HUDEP-2 (cell line): ENCODE measurements around the gene HTRA1.
A peak's percentile ranks its signal among the peaks of the same experiment; 100 is the strongest.

Experiments used
- DNase-seq, 76 experiments: peaks; one replicate each; lab custom pipeline; 2025; ENCODE audit not compliant: unreplicated experiment in 76 of 76; lab: John Stamatoyannopoulos, UW

The HTRA1 gene

DNA sequence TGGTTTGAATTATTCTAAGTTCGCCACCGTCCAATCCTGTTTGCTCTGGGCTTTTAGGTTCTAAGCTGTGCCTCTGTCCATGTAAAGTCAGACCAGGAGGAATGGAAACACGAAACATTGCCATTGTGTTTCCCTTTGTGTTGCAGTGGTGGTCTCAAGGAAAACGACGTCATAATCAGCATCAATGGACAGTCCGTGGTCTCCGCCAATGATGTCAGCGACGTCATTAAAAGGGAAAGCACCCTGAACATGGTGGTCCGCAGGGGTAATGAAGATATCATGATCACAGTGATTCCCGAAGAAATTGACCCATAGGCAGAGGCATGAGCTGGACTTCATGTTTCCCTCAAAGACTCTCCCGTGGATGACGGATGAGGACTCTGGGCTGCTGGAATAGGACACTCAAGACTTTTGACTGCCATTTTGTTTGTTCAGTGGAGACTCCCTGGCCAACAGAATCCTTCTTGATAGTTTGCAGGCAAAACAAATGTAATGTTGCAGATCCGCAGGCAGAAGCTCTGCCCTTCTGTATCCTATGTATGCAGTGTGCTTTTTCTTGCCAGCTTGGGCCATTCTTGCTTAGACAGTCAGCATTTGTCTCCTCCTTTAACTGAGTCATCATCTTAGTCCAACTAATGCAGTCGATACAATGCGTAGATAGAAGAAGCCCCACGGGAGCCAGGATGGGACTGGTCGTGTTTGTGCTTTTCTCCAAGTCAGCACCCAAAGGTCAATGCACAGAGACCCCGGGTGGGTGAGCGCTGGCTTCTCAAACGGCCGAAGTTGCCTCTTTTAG, 52.9 kb downstream of the HTRA1 start:
- DNase-seq = no peak

DNA sequence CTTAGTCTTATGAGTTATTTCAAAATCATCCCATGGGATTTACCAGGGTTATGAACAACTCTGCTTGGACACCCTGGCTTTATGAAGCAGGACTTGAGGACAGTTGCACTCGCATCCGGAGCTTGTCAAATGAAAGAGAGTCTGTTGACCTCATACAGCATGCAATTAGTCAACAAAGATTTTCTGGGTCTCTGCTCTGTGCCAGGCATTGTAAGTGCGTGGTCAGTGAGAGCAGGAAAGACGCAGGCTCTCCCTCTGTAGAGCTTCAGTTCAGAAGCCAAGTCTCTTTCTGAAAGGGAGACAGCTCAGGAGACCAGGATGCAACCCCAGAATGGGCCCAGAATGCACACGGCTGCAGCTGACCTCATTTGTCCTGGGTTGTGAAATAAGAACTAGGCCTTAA, 53.7 kb downstream of the HTRA1 start:
- DNase-seq = no peak

DNA sequence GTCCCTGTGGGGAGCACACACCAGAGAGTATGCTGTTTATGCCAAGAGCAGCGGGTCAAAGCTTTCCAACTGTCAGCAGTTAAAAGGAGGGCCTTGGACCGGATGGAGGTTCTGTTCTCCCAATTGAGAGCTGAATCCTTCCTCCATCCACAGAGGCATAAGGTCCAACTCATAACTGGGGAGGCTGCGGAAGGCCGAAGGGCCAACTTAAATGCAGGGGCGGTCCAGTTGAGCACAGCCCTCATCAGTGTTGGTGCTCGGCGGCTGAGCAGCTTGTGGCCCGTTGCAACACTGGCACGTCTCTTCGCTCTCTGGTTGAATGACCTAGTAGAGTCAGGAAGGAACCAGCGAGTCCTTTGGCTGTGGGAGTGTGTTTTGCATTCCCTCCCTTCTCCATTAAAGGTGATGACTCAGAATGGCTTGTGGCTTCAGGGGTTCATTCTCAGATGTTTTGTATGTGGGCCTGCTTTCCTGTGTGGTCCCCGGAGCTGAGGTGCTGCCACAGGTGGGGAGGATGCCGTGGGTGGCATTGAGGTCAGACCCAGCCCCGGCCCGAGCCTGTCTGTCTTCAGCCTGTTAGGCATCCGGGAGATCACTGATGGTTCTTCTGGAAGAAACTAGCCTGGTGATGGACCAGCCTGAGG, 54.4 kb downstream of the HTRA1 start:
- no peak for DNase-seq

DNA sequence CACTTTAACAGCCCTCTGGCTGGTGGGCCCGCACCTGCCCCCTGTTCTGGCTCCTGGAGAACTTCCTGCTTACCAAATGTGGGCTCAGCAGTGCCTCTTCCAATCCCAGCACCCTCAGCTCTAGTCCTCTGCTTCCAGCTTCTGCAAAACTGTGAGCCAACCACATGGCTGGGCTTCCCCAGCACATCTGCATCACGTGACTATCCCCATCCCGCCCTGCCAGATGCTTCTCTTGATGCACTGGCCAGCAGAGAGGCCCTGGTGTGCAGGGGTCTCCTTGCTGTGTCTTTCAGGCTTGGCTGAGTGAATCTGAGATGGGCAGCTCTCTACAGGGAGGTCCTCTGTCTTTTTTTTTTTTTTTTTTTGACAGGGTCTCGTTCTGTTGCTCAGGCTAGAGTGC, 55.4 kb downstream of the HTRA1 start:
- no peak for DNase-seq

DNA sequence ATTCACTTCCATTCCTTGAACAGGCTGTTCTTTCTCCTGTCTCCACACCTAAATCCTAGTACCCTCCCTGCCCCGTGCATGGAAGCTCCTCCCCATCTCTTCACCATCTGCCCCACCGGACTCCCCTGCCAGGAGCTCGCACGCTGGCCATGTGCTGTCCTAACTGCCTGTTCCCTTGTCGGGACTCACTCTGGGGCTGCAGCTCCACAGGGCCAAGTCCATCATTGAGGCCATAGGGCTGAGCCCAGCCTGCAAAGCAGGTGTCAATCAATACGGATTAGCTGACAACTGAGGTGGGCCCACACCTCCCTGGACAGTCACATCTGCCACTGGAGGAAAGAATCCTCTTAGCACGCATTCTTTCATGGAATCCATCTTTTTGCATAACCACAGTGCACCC, 57.8 kb downstream of the HTRA1 start:
- no peak for DNase-seq

DNA sequence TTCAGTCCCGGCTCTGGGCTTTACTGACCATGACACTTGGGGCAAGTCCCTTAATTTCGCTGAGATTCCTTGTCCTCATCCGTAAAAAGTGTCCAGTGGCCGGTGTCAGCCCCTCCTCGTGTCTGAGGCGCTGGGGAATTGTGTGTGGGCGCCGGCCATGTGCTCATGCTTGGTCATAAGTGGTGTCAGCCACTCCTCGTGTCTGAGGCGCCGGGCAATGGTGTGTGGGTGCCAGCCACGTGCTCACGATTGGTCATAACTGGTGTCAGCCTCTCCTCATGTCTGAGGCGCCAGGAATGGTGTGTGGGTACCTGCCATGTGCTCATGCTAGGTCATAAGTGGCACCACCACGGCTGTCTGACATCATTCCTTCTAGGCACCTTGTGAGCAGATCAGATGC, 58.5 kb downstream of the HTRA1 start:
- DNase-seq = no peak

DNA sequence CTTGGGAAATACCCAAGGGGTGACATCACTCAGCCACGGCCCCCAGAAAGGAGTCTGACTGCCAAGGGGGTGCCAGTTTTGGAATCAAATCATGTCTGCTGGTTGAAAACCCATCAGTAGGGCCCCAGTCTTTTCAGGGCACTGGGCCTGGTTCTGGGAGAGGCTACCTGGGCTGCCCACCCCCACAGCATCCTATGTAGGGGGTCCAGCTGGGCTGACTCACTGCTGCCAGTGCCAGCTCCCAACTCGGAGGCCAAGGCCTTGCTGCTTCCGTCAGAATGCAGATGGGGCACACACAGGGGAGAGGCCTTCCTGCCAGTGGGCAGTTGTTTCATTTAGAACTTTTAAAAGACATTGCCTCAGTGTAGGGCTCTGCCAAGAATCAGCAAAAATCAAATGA, 59.7 kb downstream of the HTRA1 start:
- DNase-seq = no peak

DNA sequence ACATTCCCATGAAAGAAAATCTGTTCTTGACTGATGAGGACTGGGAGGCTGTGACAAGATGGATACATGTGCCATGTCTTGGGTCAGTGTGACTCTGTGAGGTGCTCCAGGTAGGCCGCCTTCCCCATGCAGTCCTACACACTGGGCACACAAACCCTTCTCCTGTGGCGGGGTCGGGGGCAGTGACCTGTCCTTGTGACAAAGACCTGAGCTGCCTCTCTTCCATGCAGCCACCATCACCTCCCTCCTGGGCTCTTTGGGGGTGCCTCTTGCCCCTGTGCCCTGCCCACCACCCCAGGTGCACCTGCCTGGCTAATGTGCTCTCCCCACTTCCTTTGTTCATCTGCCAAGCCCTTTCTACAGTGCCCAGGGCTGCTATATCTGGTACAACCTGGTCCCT, 63.5 kb downstream of the HTRA1 start:
- DNase-seq = no peak

DNA sequence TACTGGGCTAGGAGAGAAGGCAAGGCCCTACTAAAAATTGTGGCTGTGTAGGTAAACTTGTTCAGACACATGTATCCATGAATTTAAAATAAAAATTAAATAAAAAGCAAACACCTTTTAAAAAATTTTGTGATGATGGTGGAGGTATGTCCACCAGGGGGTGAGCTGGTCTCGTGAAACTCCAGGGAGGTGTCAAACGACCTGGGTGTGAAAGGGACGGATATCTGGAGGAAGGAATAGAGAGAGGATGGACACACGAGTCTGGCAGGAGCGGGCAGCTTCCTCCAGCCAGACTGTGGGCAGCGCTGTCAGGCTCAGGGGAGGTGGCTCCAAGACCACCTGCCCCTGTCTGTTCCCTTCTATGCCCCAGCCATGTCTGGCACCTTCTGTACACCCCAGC, 64.4 kb downstream of the HTRA1 start:
- peak in 5 of 76 experiments; percentile 2 to 19 (median 6) for DNase-seq

DNA sequence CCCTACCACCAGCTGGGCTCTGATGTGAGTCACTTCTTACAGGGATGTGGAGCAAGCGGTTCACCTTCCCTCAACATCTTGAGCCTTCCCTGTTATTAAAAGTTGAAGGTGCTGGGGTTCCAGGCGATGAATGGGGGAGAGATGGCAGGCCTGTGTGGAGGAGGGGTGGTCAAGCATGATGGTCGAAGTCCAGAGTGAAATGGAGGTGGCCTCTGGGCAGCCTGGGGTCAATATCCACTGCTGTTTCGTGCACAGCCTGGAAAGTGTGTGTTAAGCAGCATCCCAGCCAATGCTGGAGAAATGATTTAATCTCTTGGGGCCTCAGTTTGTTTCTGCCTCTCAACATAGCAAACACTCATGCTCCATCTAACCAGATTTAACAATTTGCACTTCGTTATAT, 65.5 kb downstream of the HTRA1 start:
- no peak for DNase-seq

DNA sequence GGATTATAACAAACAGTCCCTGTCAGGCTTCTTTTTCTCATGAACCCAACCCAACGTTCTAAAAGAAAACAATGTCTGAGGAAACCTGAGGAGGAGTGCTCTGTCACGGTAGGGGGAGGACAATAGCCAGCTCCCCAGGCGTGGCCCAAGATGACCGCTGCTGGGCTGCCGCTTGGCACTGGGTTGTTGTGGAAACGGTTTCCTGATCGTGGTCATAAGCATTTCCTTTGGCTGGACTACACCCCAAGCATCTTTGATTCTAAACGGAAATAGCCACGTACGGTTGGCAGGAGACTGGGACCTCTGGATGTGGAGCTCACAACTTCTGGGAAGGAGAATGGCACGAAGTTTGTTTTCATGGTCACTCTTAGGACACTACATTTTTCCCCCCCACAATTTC, 68.8 kb downstream of the HTRA1 start:
- DNase-seq = no peak

DNA sequence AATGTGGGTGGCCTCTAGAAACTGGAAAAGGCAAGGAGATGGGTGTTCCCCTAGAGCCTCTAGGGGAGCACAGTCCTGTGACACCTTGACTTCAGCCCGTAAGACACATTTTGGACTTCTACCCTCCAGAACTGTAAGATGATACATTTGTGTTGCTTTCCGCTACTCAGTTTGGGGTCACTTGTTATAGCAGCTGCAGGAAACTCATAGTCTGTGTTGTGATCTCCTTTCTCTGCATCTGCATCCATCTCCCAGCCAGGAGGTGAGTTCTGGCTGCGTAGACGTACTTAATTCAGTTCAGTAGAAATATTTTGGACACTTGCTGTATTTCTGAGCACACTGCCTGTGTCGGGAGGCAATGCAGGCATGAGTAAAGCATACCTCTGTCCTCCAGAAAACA, 69.9 kb downstream of the HTRA1 start:
- no peak for DNase-seq

DNA sequence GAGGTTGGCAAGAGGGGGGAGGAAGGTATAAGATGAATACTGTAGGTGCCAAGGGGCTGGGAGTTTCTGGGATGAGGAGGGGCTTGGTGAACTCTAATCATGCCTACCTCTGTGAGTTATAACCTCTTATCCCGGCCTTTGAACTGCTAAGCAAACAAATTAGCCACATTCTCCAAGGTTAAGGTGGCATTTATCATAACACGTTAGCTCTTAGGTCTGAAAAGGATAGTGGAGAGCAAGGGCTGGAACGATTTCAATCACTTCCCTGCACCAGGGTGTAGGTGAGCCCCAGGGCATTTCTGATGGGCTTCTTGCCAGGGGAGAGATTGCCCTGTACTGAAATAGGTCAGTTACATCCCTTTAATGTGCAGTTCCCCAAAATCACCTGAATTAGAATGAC, 70.6 kb downstream of the HTRA1 start:
- DNase-seq = no peak

DNA sequence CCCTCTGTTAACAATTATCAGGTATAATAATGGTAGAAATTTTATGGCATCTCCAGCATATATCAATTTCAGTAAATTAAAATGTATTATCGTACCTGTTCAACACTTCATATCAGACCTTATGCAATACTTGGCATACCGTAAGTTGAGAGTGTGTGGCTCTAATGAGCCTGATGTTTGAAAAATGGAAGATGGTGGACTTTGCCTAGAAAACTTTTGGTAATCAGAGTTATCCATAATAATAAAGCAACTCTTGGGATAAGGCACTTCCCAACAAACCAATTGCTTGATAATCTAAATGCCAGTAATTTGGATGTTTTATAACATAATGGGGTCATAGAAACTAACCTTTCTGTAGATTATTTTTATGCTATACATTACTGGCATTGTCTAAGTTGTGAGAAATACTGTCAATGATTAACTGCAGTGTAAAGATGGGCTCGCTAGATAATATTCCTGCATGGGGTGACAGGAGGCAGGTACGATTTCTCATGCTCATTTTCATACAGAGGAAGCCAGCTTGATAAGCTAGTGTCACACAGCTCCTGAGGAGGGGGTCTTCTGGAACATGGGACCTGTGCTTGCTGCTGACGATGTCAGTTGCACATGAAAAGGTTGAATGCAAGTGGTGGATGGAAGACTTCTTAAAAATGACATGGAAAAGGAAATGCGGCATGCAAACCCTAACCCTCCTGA, 71.4 kb downstream of the HTRA1 start:
- no peak for DNase-seq

DNA sequence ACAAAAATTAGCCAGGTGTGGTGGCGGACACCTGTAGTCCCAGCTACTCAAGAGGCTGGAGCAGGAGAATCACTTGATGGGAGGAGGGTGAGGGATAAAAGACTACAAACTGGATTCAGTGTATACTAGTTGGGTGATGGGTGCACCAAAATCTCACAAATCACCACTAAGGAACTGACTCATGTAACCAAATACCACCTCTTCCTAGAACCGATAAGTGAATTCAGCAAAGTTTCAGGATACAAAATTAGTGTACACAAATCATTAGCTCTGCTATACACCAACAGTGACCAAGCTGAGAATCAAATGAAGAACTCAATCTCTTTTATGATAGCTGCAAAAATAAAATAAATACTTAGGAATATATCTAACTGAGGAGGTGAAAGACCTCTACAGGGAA, 76.2 kb downstream of the HTRA1 start:
- no peak for DNase-seq

DNA sequence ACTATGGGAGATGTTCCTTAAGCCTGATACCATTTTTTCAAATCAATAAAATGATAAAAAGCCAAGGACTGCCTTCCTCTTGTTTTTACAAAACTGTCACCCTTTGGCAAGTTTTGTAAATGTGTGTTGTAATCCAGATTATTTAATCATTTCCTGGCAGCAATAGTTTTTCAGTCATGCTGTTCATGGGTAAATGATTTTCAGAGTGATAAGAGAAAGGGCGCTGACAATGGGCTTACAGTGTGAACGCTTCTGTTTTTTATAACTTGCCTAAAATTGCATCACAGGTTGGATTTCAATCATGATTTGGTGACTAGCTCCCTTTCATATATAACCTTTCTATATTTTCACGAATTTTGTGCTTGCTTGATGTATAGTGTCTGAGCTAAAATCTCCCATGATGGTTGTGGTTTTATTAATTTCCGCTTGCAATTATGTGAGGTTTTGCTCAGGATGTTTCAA, 80.2 kb downstream of the HTRA1 start:
- DNase-seq = peak in 9 of 76 experiments; percentile 1 to 25 (median 15)

DNA sequence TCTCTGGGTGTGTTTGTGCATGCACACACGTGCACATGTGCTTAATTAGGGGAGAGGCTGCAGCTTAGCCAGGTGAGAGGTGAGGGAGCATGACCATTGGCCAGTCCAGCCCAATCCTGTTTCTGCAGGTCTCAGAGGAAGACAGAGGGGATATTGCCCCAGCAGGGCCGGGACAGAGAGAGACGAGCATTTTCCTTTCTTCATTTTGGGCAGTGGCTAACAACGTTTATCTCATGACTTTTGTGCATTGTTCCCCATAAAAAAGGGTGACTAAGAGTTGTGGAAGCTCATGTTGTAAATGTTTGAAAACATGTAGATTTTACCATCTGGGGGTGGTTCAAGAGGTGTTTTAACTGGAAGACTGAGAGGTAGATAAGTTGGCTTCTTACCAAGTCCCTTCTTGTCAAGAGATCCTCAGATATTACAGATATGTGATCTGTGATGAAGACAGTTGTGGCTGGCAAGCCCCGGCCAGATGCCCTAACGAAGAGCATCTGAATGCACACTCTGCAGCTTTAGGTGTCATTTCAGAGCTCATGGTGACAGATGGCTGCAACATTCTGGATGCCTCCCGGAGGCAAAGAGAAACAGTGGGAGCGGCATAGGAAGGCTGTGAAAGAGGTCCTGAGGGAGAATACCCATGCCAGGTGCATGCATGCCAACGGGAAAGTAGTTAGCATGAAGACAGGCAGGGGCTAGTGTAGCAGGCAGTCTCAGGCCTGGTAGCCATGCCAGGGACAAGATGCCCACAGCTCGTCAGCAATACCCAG, 82.5 kb downstream of the HTRA1 start:
- DNase-seq = no peak

DNA sequence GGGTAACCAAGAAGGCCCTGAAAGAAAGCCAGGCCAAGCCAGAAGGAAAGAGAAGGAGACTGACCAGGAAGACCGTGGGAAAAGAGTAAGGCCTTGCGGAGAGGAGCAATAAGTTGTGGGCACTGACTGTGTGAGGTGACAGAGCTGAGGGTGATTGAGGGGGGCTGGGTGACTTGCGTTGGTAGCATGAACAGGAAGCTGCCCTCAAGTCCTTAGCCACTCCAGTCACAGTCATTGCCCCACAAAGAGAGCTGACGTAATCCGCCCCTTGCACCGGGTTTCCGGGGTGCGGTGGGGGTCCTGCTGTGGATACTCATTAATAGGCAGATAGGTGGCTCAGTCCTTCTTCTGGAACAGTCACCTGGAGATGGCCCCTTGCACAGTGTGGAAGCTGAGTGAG, 83.1 kb downstream of the HTRA1 start:
- no peak for DNase-seq

DNA sequence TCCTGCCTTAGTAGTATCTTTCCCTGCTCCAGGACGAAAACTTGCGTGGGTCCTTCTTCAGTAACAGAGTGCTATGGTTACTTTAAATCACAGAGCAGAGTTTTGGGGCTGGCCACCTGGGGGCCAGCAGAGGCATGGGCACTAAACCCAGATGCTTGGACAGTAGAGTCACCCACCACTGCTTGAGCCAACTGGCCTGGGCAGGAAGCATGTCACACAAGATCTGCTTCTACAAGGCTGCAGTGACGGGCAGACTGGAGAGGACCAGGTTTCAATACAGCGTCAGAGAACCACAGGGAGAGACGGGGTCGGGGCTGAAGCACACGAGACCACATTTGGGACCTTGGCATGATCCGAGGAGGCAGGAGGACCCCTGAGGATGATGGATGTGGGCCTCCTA, 84.9 kb downstream of the HTRA1 start:
- no peak for DNase-seq

DNA sequence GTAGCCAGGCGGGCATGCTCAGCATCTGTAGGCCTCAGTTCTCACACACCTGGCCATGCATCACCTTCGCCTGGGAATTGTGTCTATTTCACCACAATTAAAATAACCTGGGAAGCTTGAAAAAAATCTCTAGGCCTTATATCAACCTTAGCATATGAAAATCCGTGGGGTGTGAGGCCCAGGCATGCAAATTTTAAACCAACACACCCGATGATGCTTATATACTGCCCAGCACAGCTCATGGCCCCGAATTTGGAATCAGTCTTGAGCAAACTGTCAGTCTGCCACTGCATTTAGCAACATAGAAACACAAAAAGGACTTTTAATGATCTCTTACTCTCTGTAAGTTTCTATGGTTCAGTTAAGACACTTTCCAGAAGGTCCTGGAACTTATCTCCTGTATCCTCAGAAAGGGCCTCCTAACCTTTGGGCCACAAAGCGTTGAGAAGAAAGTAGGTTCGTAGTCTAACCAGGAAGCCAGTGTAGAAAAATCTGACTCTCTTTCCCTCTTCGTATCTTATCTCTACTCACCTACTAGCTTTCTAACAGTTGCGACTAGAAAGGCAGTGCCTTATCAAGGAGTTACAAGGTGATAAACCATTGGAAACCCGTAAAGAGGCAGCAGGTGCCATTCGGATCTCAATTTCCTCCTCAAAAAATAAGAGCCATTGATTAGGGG, 87.2 kb downstream of the HTRA1 start:
- DNase-seq = no peak

DNA sequence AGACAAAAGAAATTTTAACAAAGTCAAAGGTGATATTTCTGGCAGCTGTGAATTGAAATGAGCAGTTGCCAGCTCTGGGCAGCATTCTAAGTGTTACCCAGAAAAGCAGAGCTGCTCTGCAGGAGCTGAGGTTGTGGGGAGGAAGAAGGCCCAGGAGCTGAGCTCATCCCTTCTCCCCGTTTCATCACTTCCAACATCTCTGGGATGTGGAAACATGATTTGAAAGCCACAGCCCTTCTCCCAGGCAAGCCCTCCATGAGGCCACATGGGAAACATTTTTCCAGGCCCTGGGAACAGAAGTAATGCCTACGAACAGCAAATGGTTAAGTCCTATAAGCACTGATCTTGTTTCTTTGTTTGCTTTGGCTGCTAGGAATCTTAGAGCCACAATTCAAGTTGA, 88.3 kb downstream of the HTRA1 start:
- DNase-seq = no peak
